ENCODE data around the gene WNT1. TPM values are rescaled to one million over a fixed set of nuclear protein-coding genes. Genes with fewer than 3 reads are reported as not detected.

Gene WNT1
- total RNA-seq, 1 donor from 2014 or later: not detected

- Histone ChIP-seq H3K9me3 (no peaks in the 10 kb centered on the region), H3K27ac (no peak overlapping the region), H3K36me3 (no peaks in the 10 kb centered on the region), H3K4me1 (peaks cover 12% of the 10 kb centered on the region), H3K4me3 (no peak overlapping the region), H3K27me3 (peaks cover 7% of the 10 kb centered on the region)
- TF ChIP-seq, protein P1, sequence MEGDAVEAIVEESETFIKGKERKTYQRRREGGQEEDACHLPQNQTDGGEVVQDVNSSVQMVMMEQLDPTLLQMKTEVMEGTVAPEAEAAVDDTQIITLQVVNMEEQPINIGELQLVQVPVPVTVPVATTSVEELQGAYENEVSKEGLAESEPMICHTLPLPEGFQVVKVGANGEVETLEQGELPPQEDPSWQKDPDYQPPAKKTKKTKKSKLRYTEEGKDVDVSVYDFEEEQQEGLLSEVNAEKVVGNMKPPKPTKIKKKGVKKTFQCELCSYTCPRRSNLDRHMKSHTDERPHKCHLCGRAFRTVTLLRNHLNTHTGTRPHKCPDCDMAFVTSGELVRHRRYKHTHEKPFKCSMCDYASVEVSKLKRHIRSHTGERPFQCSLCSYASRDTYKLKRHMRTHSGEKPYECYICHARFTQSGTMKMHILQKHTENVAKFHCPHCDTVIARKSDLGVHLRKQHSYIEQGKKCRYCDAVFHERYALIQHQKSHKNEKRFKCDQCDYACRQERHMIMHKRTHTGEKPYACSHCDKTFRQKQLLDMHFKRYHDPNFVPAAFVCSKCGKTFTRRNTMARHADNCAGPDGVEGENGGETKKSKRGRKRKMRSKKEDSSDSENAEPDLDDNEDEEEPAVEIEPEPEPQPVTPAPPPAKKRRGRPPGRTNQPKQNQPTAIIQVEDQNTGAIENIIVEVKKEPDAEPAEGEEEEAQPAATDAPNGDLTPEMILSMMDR (IDR thresholded peaks at IDR 0.05): no peak
- TF ChIP-seq POLR2AphosphoS5 (IDR thresholded peaks at IDR 0.05; ENCODE audit: insufficient read depth in 1 of 2, low read depth in 1 of 2) (no peak), POLR2A (IDR thresholded peaks at IDR 0.05) (no peak)
- DNase-seq (ENCODE audit: extremely low spot score in 2 of 2): no peak
- intact Hi-C loops (cut with DNase I): no loop called here
Observed at GRCh38 chr12:48991247-48992050, 13.3 kb downstream of the WNT1 start.

- no peaks in the 10 kb centered on the region for H3K9me3 ChIP-seq
- no peaks in the 10 kb centered on the region for H3K36me3 ChIP-seq
- H3K4me1 ChIP-seq: peaks cover 33% of the 10 kb centered on the region
- TF ChIP-seq POLR2A (IDR thresholded peaks at IDR 0.05) (no peak), POLR2AphosphoS5 (IDR thresholded peaks at IDR 0.05; ENCODE audit: insufficient read depth in 1 of 2, low read depth in 1 of 2) (no peak)
- TF ChIP-seq, protein P1 (IDR thresholded peaks at IDR 0.05): no peak
- peaks cover 7% of the 10 kb centered on the region for H3K27me3 ChIP-seq
- intact Hi-C loops (cut with DNase I): no loop called here
- DNase-seq (ENCODE audit: extremely low spot score in 2 of 2): no peak
- no peak overlapping the region for H3K4me3 ChIP-seq
- H3K27ac ChIP-seq: no peak overlapping the region
Observed at GRCh38 chr12:48993787-48994186, 15.7 kb downstream of the WNT1 start.

DNA sequence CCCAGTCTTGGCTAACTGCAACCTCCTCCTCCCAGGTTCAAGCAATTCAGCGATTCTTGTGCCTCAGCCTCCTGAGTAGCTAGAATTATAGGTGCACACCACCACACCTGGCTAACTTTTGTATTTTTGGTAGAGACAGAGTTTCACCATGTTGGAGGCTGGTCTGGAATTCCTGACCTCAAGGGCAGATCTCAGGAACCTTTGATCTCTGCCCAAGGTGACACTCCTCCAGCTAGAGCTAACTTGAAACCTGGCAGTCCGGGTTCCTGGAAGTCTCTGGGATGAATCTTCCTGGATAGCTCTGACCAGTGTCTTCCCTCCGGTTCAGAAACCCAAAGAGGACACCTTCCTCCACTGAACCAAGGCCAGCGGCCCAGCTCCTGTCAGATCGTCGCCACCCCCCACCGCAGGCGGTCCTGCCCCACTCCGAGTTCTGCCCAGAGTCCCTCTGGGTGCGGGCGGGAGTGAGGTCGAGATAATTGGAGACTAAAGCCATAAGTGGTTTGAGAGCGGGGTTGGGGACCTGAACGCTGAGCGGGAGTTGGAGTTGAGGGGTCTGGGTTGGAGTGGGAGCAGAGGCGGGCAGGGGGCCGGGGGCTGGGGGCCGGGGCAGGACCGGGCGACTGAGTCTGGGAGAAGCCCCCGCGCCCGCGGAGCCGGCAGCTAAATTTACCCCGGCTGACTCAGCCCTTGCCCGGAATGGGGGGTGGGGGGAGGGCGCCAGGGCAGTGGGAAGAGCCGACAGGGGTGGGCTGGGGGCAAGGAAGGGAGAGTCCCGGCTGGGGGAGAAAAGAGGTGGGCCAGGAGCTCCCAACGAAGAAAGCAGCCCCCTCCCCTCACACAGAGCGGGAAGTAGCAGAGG lies 16.3 kb downstream of the WNT1 start:
- Histone ChIP-seq H3K4me3 (no peak overlapping the region), H3K27ac (no peak overlapping the region), H3K4me1 (peaks cover 39% of the 10 kb centered on the region), H3K36me3 (no peaks in the 10 kb centered on the region), H3K9me3 (no peaks in the 10 kb centered on the region), H3K27me3 (peaks cover 7% of the 10 kb centered on the region)
- intact Hi-C loops (cut with DNase I): no loop called here
- TF ChIP-seq, protein P1 (IDR thresholded peaks at IDR 0.05): no peak
- TF ChIP-seq POLR2A (IDR thresholded peaks at IDR 0.05) (no peak), POLR2AphosphoS5 (IDR thresholded peaks at IDR 0.05; ENCODE audit: insufficient read depth in 1 of 2, low read depth in 1 of 2) (no peak)
- DNase-seq (ENCODE audit: extremely low spot score in 2 of 2): no peak

DNA sequence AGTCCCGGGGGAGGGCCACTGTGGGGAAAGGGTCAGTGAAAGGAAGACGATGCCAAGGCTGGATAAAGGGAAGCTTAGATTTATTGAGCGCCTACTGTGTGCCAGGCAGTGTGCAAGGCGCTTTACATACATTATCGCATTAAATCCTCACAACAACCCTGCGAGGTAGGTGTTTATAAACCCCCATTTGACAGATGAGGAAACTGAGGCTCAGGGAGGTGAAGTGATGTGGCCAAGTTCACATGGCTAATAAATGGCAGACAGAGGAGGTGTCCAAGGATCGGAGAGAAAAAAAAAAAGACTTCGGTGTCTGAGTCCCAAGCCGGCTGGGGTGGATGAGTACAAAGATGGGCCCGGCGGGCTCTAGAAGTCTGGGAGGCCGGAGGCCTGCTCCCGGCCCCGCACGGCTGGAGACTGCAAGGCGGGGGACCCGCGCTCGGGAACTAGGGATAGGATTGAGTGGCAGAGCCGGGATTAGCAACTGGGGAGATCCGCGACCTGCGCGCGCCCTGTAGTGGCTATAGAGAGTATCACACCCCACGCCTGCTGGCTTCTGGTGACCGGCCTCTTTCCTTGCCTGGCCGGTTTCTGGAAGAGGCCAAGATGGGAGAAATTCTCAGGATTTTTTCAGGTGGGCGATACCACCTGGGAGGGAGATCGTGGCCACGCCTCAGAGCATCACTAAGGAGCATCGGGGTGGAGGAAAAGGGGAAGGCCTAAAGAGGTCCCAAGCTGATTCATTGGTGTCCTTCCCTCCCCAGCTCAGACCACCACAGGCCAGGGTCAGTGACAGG lies 17.2 kb downstream of the WNT1 start:
- no peak for TF ChIP-seq POLR2AphosphoS5 (IDR thresholded peaks at IDR 0.05; ENCODE audit: insufficient read depth in 1 of 2, low read depth in 1 of 2)
- TF ChIP-seq POLR2A (IDR thresholded peaks at IDR 0.05): no peak
- TF ChIP-seq, protein P1 (IDR thresholded peaks at IDR 0.05): peak; percentile 43 to 66 (median 44)
- no peak for DNase-seq (ENCODE audit: extremely low spot score in 2 of 2)
- H3K4me1 ChIP-seq: peaks cover 48% of the 10 kb centered on the region

More for the DNA sequence above, 17.2 kb downstream of the WNT1 start:
- peaks cover 7% of the 10 kb centered on the region for H3K27me3 ChIP-seq
- intact Hi-C loops (cut with DNase I): no loop called here
- no peaks in the 10 kb centered on the region for H3K36me3 ChIP-seq
- H3K9me3 ChIP-seq: no peaks in the 10 kb centered on the region
- peak overlapping the region in 1 of 2 donors; percentile 22 for H3K4me3 ChIP-seq
- H3K27ac ChIP-seq: no peak overlapping the region
